Endometrial microvascular endothelial cells (primary cell): ENCODE data around the gene TNS1. TPM values are rescaled to one million over a fixed set of nuclear protein-coding genes. Genes with fewer than 3 reads are reported as not detected.

Source experiments
- in situ Hi-C: cut with HindIII; loops from 2 replicates; pipeline ENCODE4 v1.10.0; 2017; ENCODE audit warnings: low sequenced_read_pairs, low pct_unique_long_range_greater_than_20kb; ENCODE audit errors: inconsistent ontology term
- total RNA-seq: library from RNA; depleted of rRNA; stranded (reverse); fragments of >200 nt; gene quantifications from one replicate; pipeline ENCODE4 v1.2.3, GENCODE V29; 2015; ENCODE audit errors: inconsistent ontology term

Gene TNS1
- total RNA-seq, 1 donor from 2014 or later, result 20.9 TPM

DNA sequence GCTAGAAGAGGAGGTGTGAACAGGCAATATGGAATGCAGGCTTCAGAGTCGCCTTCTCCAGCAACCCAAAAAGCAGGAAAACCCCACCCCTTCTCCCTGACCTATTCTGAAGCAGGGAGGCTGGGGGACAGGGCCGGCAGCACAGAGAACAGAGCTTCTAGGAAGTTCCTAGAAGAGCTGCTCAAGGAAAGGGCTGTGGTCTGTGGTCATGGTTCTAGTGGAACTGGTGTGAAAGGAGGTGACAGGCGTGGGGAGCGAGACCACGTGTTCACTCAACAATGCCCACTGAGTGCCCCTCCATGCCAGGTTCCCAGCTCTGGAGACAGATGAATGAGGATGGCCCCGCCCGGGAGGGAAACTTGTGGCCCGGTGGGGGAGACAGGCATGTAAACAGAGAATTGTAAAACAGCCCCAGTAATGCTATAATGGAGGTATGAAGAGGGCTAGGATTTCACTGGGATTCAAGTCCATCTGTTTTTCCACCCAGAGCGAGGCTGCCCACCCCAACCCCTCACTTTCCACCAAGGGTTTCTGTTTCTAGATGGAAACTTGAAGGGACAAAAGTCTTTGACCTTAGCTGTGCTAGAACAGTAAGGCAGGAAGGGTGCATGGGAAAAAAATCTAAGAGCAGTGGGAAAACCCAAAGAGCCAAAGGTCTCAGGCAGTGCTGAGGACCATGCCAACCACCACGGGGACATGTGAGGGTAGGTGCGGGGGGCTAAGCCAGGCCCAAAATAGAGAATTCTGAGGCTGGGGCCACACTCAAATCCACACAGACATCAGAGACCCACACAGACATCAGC, 71.8 kb downstream of the TNS1 start:
- in situ Hi-C loops, result loop anchor here (10.0 kb wide), 1 partner anchor 54 kb away; no protein-coding TSS in a partner anchor

DNA sequence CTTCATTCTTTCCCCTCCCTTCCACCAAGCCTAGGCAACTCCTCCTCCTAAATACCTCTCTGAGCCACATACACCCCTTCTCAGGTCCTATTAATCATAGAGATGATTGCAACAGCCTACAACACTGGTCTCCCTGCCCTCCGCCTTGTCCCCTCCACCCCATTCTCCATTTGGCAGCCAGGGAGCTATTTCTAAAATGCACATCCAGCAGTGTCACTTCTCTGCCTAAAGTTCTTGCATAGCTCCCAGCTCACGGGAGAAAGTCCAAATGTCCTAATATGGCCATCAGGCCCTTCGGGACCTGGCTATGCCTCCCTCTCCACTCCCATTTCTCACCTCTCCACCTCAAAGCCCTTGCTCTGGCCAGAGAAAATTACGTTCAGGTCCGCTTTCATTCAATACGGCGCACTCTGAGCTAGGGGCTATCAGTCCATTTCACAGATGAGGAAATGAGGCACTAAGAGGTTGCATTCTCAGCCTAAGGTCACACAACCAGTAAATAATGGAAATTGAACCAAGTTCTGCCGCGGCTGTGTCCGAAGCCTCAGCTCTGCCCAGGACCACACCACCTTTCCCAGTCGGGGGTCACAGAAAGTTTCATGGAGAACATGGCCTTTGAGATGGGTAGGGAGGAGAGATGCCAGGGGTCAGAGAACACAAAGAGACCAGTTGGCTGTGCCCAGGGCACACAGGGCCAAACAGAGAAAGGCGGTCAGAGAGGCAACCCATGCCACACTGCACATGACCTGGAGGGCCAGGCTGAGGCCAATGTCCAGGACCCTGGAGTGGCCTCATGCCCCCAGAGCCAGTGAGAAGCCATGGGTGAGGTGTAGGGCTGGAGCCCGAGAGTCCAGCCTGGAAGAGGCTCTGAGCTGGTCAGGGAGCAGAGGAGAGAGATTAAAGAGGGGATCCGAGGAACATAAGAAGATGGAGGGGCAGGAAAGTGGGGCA, 72.8 kb downstream of the TNS1 start:
- in situ Hi-C loops, result loop anchor here (10.0 kb wide), 1 partner anchor 55 kb away; no protein-coding TSS in a partner anchor

DNA sequence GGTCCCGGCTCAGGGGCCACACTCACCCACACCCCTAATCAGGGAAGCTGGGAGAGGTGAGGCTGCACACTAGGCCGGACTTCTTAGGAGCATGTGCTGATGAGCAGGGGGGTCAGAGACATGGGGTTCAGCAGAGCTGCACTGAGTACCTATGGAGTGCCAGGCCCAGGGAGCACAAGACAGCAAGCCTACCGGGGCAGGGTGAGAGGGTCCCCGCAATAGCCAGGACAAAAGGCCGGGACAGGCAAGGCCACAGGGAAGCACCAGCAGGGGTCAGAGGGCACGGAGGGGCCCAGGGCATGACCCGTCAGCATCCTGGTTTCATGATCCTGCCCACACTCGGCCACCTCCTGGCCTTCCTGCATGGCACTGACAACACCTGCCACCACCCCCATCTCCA, 73.5 kb downstream of the TNS1 start:
- in situ Hi-C loops, result no loop called here

DNA sequence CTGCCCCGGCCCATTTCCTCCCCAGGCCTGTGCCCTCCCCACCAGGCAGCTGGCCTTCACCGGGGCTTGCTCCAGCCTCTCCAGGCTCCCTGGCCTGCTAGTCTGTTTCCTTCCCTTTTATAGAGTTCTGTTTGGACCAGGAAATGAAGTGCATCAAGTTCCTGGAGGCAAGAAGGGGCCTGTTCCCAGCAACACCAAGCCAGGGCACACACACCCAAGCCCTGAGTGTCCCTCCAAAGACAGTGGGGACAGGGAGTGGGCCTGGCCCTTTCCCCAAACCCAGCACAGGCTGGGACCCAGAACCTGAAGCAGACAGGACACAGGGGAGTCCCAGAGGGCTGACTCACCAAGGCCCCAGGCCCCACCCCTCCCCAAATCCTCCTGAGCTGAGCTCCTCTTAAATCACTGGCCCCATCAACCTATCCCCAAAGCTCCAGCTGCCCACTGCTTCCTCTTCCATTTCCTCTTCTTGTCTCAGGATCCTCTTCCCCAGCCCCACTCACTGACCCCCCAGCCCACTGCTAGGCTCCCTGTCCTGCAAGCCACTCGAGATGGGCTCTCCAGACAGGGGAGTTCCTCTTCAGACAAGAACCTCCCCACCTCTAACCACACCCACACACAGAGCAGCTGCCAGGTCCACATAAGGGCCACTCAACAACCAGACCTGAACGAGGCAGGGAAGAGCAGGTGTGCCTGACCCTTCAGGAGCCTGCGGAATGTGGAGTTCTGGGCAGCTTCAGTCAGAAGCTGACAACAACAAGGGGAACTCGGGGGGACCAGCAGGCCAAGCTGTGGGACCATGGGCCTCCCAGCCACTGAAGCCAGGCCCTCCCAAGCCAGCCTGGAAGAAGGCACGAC, 74.2 kb downstream of the TNS1 start:
- in situ Hi-C loops, result no loop called here

DNA sequence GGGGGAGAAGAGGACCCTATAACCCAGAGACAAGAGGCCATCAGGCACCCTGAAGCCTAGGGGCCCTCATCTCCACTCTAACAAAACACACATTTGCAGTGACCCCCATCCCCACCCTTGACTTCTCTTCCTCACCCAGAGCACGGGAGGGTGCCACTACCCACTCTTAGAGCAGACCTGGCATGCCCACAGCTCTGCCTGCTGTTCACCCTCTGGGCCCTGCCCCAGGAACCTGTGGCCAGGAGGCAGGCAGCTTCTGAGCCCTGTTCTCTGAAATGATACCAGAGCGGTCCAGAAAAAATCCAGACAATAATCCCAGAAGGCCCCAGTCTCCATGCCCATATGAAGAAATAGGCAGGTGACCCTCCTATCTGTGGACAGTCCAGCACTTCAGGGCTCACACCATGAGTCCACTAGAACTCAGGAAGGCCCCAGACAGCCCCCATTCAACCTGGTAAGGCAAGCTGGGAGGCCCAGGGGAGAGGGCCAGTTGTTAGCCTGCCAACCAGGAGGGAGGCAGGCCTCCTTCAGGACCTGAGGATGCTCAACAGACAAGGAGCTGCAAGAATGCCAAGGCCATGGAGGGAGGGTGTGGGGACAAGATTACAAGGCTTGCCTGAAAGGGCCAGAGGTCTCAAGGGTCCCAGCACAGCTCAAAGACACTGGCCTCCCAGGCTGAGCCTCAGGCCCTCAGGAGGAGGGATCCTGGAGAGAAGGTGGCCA, 75.0 kb downstream of the TNS1 start:
- in situ Hi-C loops, result no loop called here

DNA sequence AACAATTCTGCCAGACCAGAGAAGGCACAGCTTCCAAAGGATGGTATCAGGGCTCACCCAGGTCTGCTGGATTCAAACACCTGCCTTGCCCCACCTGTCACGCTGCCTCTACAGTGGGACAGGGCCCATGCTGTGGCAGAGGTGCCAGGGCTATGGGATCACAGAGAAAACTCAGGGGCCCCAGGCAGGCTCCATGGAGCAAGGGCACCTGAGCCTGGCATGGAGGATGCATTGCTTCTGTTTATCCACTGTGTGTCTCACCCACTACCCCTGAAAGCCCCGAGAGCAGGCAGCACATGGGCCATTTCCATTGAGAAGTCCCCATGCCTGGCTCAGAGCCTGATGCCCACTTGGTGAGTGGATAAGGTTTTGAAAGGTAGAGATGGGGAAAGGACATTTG, 76.0 kb downstream of the TNS1 start:
- in situ Hi-C loops, result no loop called here

DNA sequence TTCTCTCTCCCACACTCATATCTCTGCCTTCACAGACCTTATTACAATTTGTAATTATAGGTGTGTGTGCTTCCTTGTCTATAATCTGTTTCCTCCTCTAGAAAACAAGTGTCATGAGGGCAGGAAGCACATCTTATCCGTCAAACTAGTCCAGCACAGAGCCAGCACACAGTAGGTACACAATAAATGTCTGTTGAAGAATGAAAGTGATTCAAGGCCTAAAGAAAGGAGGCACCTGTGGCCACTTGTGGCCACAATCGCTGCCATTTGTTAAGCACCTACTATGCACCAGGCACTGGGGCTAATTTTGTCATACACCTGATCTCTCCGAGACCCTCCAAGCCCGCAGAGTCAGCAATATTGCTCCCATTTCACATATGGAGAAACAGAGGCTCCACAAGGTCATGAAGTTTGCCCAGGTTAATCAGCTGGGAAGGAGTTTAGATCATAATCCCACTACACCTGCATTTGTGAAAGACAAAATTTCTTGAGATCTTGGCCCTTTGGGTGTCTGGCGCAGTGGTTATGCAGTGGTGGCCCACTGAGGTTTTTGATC, 78.4 kb downstream of the TNS1 start:
- in situ Hi-C loops, result no loop called here

DNA sequence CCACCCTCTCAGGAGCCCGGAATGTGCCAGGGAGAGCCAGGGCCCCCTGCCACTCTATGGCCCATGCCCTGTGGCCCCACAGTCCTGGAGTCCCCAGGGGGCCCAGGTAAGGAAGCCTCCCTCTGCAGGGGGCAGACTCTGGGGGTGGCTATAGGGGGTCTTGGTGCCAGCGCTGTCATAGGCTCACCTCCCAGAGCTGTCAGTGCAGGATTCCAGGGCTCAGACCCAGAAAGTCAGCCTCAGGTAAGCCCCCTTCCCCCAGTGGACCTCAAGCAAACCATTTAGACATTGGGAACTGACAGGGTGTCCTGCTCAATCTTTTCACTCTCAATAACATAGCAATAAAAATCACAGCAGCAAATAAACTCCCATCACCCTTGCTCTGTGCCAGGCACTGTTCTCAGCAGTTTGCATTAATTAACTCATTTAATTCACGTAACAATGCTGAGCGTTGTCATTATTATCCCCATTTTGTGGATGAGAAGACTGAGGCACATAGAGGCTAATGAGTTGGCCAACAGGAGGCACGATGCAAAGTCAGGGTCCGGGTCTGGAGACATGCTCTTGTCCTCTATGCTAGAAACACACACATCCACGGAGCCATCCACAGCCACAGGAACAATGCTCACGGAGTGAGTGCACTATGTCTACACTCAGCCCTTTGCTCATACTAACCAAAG, 79.6 kb downstream of the TNS1 start:
- in situ Hi-C loops, result no loop called here

DNA sequence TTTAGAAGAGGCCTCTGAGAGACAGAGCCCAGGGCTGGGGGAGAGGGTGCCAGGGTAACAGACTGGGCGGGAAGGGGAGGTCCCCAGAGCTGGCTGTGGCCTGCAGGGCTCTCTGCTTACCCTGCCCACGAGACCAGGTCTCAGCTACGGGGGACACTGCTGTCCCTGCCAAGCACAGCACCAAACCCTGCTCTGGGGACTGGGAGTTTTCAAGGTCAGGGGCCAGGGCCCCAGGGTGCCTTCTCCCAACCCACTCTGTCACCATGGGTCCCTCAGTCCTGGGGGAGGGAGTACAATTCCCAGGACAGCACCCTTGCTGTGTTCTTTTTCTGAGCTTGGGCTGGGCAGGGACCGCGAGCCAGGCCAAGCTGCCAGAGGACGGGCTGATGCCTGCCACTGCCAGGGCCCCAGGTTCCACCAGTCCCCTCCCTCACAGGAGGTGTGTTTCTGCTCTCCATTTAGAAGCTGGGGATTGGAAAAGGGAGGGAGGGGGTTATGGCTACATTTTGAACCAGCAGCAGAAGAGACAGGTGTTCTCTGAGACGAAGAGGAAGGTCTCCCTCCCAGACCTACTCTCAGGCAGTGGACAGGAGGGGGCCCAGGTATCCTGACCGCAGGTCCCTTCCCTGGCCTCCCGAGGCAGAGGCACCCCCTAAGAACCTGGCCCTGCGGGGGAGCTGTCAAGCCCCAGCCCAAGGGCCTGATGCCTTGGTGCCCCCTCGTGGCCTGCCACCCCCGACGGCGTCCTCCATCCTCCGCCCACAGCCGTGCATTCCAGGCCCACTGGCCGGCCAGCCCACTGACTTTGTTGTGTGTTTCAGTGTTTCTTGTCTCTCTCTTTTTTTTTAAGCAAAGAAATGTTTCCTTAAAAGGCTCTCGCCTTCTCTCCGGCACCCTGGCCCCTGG, 80.4 kb downstream of the TNS1 start:
- in situ Hi-C loops, result no loop called here

DNA sequence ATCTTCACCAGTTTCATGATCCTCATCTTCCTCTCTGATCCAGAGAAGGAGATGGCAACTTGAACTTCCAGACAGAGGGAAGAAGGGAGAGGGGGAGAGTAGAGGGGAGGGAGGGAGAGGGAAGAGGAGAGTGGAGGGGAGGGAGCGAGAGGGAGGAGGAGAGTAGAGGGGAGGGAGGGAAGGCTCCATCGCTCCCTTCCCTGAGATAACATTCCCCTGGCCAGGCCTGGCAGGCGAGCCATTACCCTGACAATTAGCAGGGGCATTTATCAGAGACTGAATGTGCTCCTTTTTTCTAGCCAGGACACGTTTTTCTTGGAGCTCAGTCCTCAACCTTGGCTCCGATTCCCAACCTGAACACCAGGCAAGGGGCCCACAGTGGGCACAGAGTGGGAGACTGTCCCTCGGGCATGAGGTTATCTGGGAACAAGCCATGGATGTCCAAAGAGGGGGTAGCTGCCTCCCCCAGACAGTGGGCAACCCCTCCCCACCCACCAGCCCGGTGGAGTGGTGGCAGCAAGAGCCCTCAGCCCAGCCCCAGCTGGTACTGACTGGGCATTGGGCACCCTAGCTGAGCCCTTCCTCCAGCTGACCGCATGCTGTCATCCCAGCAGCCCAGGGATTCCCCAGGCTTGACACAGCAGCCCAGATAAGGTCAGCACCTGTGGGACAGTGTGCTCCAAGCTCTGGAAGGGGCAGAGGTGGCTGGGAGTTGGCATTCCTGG, 81.8 kb downstream of the TNS1 start:
- in situ Hi-C loops, result no loop called here

DNA sequence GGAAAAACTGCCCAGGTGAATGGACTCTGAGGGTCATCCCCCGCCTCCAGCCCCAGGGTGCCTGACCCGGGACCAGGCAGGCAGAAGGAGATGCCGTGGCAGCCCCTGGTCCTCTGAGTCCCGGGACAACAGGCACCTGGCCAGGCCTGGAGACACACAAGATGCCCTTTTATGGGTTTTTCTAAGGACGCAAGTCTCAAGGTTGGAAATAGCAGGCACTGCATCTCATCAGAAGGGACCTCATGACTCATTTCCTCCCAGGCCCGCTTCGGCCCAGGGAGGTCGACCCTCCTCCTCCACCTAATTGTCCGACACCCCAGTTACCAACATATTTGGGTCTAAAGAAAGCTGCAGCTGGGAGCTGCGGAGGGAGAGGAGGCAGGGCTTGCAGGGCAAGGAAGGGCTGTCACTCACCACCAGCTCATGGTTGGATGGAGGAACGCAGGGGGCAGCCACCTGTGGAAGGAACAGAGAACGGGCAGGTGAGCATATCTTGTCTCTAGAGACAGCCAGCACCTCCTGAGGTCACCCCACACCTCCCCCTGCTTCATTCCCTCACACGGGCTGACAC, 82.9 kb downstream of the TNS1 start:
- in situ Hi-C loops, result no loop called here

DNA sequence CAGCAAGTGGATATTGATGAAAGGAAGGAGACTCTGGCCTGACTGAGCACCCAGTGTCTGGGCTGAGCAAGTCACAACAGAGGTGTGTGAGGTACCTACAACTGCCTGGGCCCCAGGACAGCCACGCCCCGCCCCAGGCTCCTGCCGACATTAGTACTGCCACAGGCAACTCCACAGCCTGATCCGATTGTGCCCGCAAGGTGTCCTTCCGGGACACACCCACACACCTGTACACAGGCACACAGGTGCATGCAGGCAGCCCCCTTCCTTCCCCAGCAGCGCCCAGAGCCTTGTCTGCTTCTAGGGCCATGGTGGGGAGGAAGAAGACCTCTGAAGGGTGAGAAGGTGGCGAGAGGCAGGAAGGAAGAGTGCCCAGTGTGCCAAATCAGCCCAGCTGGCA, 83.6 kb downstream of the TNS1 start:
- in situ Hi-C loops, result no loop called here

DNA sequence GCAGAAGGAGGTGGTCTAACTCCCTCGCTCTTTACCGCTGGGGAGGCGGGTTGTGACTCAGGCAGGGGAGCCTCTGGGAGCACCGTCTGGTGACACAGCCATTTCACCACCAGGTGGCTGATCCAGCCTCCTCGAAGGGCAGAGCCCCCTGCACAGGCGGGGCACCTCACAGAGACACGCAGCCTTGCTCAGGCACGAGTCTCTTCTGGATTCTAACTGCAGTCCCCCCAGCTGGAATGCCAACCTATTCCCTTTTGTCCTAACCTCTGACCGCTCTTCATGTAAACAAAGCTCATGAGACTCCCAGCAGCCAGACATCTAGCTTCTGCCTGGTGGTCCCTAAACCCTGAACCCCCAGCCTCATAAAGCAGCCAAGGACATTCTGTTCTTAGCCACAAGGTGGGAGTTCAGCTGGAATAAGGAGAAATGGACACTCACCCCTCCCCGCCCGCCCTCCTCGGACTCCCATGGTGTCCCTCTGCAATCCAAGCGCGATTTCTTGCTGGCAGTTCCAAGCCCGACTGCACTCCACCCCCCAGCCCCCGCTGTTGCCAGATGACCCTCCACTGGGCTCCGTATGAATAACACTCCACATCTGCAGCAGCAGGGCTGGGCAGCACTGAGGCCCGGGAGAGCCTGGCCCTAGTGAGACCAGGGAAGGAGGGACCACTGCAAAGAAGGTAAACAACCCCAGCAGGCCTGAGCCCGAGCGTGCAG, 84.3 kb downstream of the TNS1 start:
- in situ Hi-C loops, result no loop called here

DNA sequence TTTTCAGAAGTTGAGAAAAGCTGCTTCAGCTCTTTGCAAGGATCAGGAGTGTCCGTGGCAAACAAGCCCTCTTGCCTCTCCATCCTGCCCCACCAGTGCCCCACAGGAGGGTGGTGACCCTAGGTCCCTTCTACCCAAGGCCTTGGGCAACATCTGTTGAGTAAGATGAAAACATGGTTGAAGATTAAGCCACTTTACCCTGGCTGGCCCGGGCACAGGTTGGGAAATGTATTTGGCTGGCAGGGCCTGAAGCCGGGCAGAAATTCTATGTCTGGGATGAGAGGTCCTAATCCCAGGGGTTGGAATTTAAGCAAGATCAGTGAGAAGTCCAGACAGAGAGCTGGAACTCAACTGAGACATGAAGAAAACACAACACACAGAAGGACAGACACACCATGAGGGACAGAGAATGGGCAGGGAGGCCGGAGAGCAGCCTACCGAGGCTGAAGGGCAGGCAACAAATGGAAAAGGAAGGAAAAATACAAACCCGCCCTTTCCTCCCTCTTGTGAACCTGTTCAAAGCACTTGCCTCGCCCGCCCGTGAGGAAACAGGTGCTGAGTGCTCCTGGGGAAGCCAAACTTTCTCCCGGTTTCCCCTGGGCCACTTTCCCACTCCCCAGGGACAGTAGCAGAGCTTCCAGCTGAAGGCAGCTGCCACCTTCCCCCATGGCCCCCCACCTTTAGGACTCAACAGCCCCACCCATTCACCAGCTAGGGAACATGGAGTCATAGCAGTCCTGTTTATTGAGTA, 86.1 kb downstream of the TNS1 start:
- in situ Hi-C loops, result no loop called here
